HepG2 (cell line): Measurements from ENCODE around the gene HEPHL1. TPM values are rescaled to one million over a fixed set of nuclear protein-coding genes. Genes with fewer than 3 reads are reported as not detected.

Experiments used
- ATAC-seq: fragments of 200-7000 bp; cut with Tn5 transposase; 3 replicates; pipeline ENCODE4 v1.9.1; 2020; ENCODE audit warnings: mild to moderate bottlenecking, moderate library complexity
- BruUV-seq: library from RNA; stranded (reverse); fragments of 400-500 nt; replicated peaks from 2 replicates; lab custom pipeline; 2021; lab: Mats Ljungman, UMichigan
- CTCF ChIA-PET: fragments of 300-600 bp; formaldehyde crosslinking; extraction: SDS; loops from one replicate; lab custom pipeline; 2021; ENCODE audit warnings: low total read pairs, inconsistent platforms, low intra/inter-chr PET ratio; lab: Yijun Ruan, JAX
- POLR2A ChIA-PET: fragments of 350-600 bp; sonication (Branson Sonifier 250); formaldehyde crosslinking; loops from one replicate; lab custom pipeline; 2020; ENCODE audit warnings: antibody characterized with exemption, inconsistent platforms; lab: Yijun Ruan, JAX
- DNase-seq: peaks from one replicate; pipeline ENCODE4 v3.0.0-alpha.2; 2015; ENCODE audit warnings: low spot score
- FAIRE-seq: peaks from 3 replicates; lab custom pipeline; 2011; peaks lifted over from hg19 to GRCh38; lab: Jason Lieb, UNC
- H2AFZ ChIP-seq: one replicate; pipeline ENCODE4 v1.6.1; 2011; ENCODE audit warnings: low read length, inconsistent platforms
- H3K27ac ChIP-seq: fragments of 300-600 bp; 3 replicates; pipeline ENCODE4 v1.8.0; 2011; ENCODE audit warnings: mixed run types, mild to moderate bottlenecking, mixed read lengths, low read length, inconsistent platforms; ENCODE audit not compliant: insufficient read depth; ENCODE audit errors: extremely low read length
- H3K27me3 ChIP-seq, 2 experiments: fragments of 200-600 bp in 1 of 2; 2 replicates in 1 of 2; 3 replicates in 1 of 2; pipeline versions ENCODE4 v1.6.0 to v1.8.0; 2011; ENCODE audit warnings: low read length in 2 of 2, mild to moderate bottlenecking in 2 of 2, moderate library complexity in 2 of 2, inconsistent platforms in 1 of 2; ENCODE audit not compliant: insufficient read depth in 2 of 2, control insufficient read depth in 1 of 2
- H3K36me3 ChIP-seq, 2 experiments: fragments of 200-600 bp in 1 of 2; replicated peaks in 1 of 2; 2 replicates in 1 of 2; 3 replicates in 1 of 2; pipeline versions ENCODE4 v1.5.1 to v1.8.0; 2011; ENCODE audit warnings: low read length in 2 of 2, inconsistent platforms in 1 of 2; ENCODE audit not compliant: insufficient read depth in 2 of 2, control insufficient read depth in 1 of 2
- H3K4me1 ChIP-seq: 2 replicates; pipeline ENCODE4 v1.5.1; 2012; ENCODE audit warnings: low read length, inconsistent platforms; ENCODE audit not compliant: insufficient read depth
- H3K4me2 ChIP-seq: 2 replicates; pipeline ENCODE4 v1.6.0; 2011; ENCODE audit warnings: low read depth, low read length, inconsistent platforms
- H3K4me3 ChIP-seq, 3 experiments: fragments of 200-600 bp in 1 of 3; sonication (generic), shearing (Covaris generic) in 1 of 3; replicated peaks in 1 of 3; 2 replicates each; pipeline ENCODE4 v1.5.1; 2011 to 2016; ENCODE audit warnings: low read length in 3 of 3, inconsistent platforms in 2 of 3, low read depth in 2 of 3, mild to moderate bottlenecking in 2 of 3, control low read depth in 1 of 3, mixed read lengths in 1 of 3; ENCODE audit not compliant: insufficient read depth in 1 of 3
- H3K79me2 ChIP-seq: one replicate; pipeline ENCODE4 v1.6.1; 2011; ENCODE audit warnings: low read length, inconsistent platforms; ENCODE audit not compliant: insufficient read depth
- H3K9ac ChIP-seq: 2 replicates; pipeline ENCODE4 v1.6.0; 2011; ENCODE audit warnings: mild to moderate bottlenecking, low read depth, low read length, inconsistent platforms; ENCODE audit not compliant: insufficient read depth
- H3K9me3 ChIP-seq: 2 replicates; pipeline ENCODE4 v1.5.1; 2012; ENCODE audit warnings: mild to moderate bottlenecking, low read length
- H4K20me1 ChIP-seq: 2 replicates; pipeline ENCODE4 v1.6.0; 2011; ENCODE audit warnings: inconsistent platforms, mild to moderate bottlenecking, low read length, moderate library complexity; ENCODE audit not compliant: insufficient read depth
- IKZF5 ChIP-seq: IDR thresholded peaks from 2 replicates; pipeline ENCODE4 v1.6.1; 2018; ENCODE audit warnings: missing genetic modification reagents, mild to moderate bottlenecking, missing compliant biosample characterization
- MTA1 ChIP-seq: sonication (generic); formaldehyde crosslinking; IDR thresholded peaks from 2 replicates; pipeline ENCODE4 v1.4.0; 2020; ENCODE audit warnings: missing genetic modification reagents, mild to moderate bottlenecking, borderline replicate concordance
- PPARG ChIP-seq: conservative IDR thresholded peaks from 2 replicates; pipeline ENCODE4 v1.6.1; 2016; ENCODE audit warnings: missing biosample characterization, missing genetic modification reagents
- ZNF296 ChIP-seq: sonication (generic); formaldehyde crosslinking; conservative IDR thresholded peaks from 2 replicates; pipeline ENCODE4 v1.5.0; 2020; ENCODE audit warnings: mild to moderate bottlenecking, missing genetic modification reagents
- ZNF775 ChIP-seq: sonication (generic); formaldehyde crosslinking; IDR thresholded peaks from 2 replicates; pipeline ENCODE4 v1.4.0; 2020; ENCODE audit warnings: missing genetic modification reagents, mild to moderate bottlenecking, moderate library complexity, borderline replicate concordance
- WGBS: methylation state at CpG from one replicate; pipeline ENCODE4 v1.1.6; 2017; ENCODE audit warnings: low lambda C conversion rate; 5-methylcytosine and 5-hydroxymethylcytosine counted together
- in situ Hi-C: cut with HindIII; loops from 2 replicates; pipeline ENCODE4 v1.10.0; 2017; ENCODE audit warnings: low pct_unique_long_range_greater_than_20kb; ENCODE audit not compliant: extremely low pct_ligation_motif_present
- intact Hi-C: fragments of 100-400 bp; cut with micrococcal nuclease; formaldehyde crosslinking; loops from one replicate; pipeline ENCODE4 v1.10.0; 2022; ENCODE audit not compliant: unreplicated experiment
- polyA plus RNA-seq, 8 experiments: library from polyadenylated mRNA; depleted of rRNA in 3 of 8; stranded (reverse) in 7 of 8; unstranded in 1 of 8; fragments of >200 nt; fragmentation: Illumina TruSeq in 4 of 8; extraction: Trizol in 4 of 8; gene quantifications; 2 replicates each; pipeline versions ENCODE4 v1.2.1 to v1.2.3, GENCODE V29; 2011 to 2016; ENCODE audit warnings: low read depth in 4 of 8, missing spikeins in 1 of 8, mixed read lengths in 1 of 8; ENCODE audit not compliant: insufficient read depth in 1 of 8
- total RNA-seq, 5 experiments: library from RNA; depleted of rRNA; stranded (reverse); fragments of >200 nt; fragmentation: Illumina TruSeq; extraction: Trizol; gene quantifications; 2 replicates each; pipeline ENCODE4 v1.2.3, GENCODE V29; 2016; ENCODE audit warnings: low read depth in 1 of 5
- TF ChIP-seq, protein P1 (sequence below): IDR thresholded peaks from 2 replicates; pipeline ENCODE4 v1.4.0; 2020; ENCODE audit warnings: mild to moderate bottlenecking, missing genetic modification reagents

The HEPHL1 gene
- total and polyA plus RNA-seq, 2 of the 13 experiments (the other 11 are each of a cell fraction or from before 2014, with no cell fraction given), result 0.04 to 0.05 TPM

GRCh38 chr11:93988912-93989311 lies 32.2 kb upstream of the HEPHL1 start (continued):
- TF ChIP-seq IKZF5 (CRISPR knock-in tag) (no peak), ZNF296 (CRISPR knock-in tag) (no peak)

DNA sequence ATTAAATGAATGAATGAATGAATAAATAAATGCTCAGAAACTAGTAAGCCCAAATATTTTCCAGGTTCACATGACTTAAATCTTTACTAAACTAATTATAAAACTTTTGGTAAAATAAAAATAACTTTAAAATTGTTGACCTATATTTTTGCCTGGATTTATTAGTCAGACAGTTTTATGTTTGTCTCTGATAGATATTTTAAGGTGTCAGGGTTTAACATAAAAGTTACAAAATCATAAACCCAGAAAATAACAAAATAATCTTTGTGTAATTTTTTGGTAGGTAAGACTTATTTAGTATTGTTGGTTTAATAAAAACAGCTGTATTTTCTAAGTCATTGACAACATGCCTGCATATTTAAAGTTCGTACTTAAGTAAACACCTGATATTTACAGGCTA lies 27.4 kb upstream of the HEPHL1 start:
- H2AFZ ChIP-seq, result no peak overlapping the region
- no peaks in the 10 kb centered on the region; a peak in 1 of 5 replicates for H3K27me3 ChIP-seq
- in situ Hi-C loops, result no loop called here
- no peaks in the 10 kb centered on the region for H3K79me2 ChIP-seq
- no peak overlapping the region for H3K4me3 ChIP-seq
- ATAC-seq (no peak), DNase-seq (no peak), FAIRE-seq (no peak)
- ChIA-PET POLR2A (no interaction called here), CTCF (no interaction called here)
- no peak for TF ChIP-seq MTA1 (CRISPR knock-in tag)
- TF ChIP-seq, protein P1, sequence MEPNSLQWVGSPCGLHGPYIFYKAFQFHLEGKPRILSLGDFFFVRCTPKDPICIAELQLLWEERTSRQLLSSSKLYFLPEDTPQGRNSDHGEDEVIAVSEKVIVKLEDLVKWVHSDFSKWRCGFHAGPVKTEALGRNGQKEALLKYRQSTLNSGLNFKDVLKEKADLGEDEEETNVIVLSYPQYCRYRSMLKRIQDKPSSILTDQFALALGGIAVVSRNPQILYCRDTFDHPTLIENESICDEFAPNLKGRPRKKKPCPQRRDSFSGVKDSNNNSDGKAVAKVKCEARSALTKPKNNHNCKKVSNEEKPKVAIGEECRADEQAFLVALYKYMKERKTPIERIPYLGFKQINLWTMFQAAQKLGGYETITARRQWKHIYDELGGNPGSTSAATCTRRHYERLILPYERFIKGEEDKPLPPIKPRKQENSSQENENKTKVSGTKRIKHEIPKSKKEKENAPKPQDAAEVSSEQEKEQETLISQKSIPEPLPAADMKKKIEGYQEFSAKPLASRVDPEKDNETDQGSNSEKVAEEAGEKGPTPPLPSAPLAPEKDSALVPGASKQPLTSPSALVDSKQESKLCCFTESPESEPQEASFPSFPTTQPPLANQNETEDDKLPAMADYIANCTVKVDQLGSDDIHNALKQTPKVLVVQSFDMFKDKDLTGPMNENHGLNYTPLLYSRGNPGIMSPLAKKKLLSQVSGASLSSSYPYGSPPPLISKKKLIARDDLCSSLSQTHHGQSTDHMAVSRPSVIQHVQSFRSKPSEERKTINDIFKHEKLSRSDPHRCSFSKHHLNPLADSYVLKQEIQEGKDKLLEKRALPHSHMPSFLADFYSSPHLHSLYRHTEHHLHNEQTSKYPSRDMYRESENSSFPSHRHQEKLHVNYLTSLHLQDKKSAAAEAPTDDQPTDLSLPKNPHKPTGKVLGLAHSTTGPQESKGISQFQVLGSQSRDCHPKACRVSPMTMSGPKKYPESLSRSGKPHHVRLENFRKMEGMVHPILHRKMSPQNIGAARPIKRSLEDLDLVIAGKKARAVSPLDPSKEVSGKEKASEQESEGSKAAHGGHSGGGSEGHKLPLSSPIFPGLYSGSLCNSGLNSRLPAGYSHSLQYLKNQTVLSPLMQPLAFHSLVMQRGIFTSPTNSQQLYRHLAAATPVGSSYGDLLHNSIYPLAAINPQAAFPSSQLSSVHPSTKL, result no peak
- TF ChIP-seq ZNF775 (CRISPR knock-in tag), result no peak
- no peak for TF ChIP-seq PPARG
- H3K9ac ChIP-seq, result no peak overlapping the region
- H3K27ac ChIP-seq, result no peak overlapping the region
- WGBS, result 4% methylated on average over 1 of the region's 1 CpG
- no TSS peak for BruUV-seq
- peaks cover 21% of the 10 kb centered on the region for H3K9me3 ChIP-seq
- intact Hi-C loops, result no loop called here
- H3K4me1 ChIP-seq, result no peaks in the 10 kb centered on the region
- H4K20me1 ChIP-seq, result no peaks in the 10 kb centered on the region
- H3K36me3 ChIP-seq, result no peaks in the 10 kb centered on the region
- H3K4me2 ChIP-seq, result no peak overlapping the region
